Measurements from ENCODE around the gene EEF1B2.

EEF1B2 gene

GRCh38 chr2:206192157-206192556 lies 32.5 kb downstream of the EEF1B2 start:
- Histone ChIP-seq H3K9ac (ENCODE audit: low read depth, low read length, poor library complexity, severe bottlenecking) (no peak overlapping the region), H3K4me3 (ENCODE audit: low read length, poor library complexity, severe bottlenecking) (no peak overlapping the region), H3K9me3 (ENCODE audit: insufficient read depth, low read depth, low read length) (no peaks in the 10 kb centered on the region), H4K20me1 (ENCODE audit: insufficient read depth, low read length, poor library complexity, severe bottlenecking) (no peaks in the 10 kb centered on the region), H3K4me2 (ENCODE audit: low read depth, low read length, poor library complexity, severe bottlenecking) (no peak overlapping the region), H3F3A (ENCODE audit: low read depth) (no peaks in the 10 kb centered on the region), H3K4me1 (ENCODE audit: insufficient read depth, low read length, poor library complexity, severe bottlenecking) (no peaks in the 10 kb centered on the region), H3K9me2 (replicated peaks; ENCODE audit: low read depth, low read length) (no peaks in the 10 kb centered on the region), H3K27me3 (ENCODE audit: insufficient read depth, low read length, poor library complexity, severe bottlenecking) (no peaks in the 10 kb centered on the region), H3K79me2 (ENCODE audit: insufficient read depth, low read length) (no peaks in the 10 kb centered on the region), H2AFZ (ENCODE audit: low read length) (no peak overlapping the region), H3K36me3 (ENCODE audit: insufficient read depth, low read length) (no peaks in the 10 kb centered on the region)
- no peak for TF ChIP-seq CTCF (conservative IDR thresholded peaks at IDR 0.05; ENCODE audit: low read length)
- no peak for TF ChIP-seq EZH2phosphoT487 (IDR thresholded peaks at IDR 0.05; ENCODE audit: borderline replicate concordance)

- Histone ChIP-seq H3K4me2 (ENCODE audit: low read depth, low read length, poor library complexity, severe bottlenecking) (no peak overlapping the region), H3K4me3 (ENCODE audit: low read length, poor library complexity, severe bottlenecking) (no peak overlapping the region), H3K36me3 (ENCODE audit: insufficient read depth, low read length) (no peaks in the 10 kb centered on the region), H3K4me1 (ENCODE audit: insufficient read depth, low read length, poor library complexity, severe bottlenecking) (no peaks in the 10 kb centered on the region), H3K27me3 (ENCODE audit: insufficient read depth, low read length, poor library complexity, severe bottlenecking) (peaks cover 6% of the 10 kb centered on the region), H3K9me2 (replicated peaks; ENCODE audit: low read depth, low read length) (no peaks in the 10 kb centered on the region), H4K20me1 (ENCODE audit: insufficient read depth, low read length, poor library complexity, severe bottlenecking) (no peaks in the 10 kb centered on the region), H3K79me2 (ENCODE audit: insufficient read depth, low read length) (no peaks in the 10 kb centered on the region), H2AFZ (ENCODE audit: low read length) (no peak overlapping the region), H3K9me3 (ENCODE audit: insufficient read depth, low read depth, low read length) (no peaks in the 10 kb centered on the region), H3K9ac (ENCODE audit: low read depth, low read length, poor library complexity, severe bottlenecking) (no peak overlapping the region), H3F3A (ENCODE audit: low read depth) (no peaks in the 10 kb centered on the region)
- TF ChIP-seq CTCF (conservative IDR thresholded peaks at IDR 0.05; ENCODE audit: low read length), result no peak
- no peak for TF ChIP-seq EZH2phosphoT487 (IDR thresholded peaks at IDR 0.05; ENCODE audit: borderline replicate concordance)
Measured at GRCh38 chr2:206193671-206194357, 34.1 kb downstream of the EEF1B2 start.

GRCh38 chr2:206198677-206199076 lies 39.0 kb downstream of the EEF1B2 start:
- no peaks in the 10 kb centered on the region for H3K36me3 ChIP-seq (ENCODE audit: insufficient read depth, low read length)
- no peak for TF ChIP-seq CTCF (conservative IDR thresholded peaks at IDR 0.05; ENCODE audit: low read length)
- TF ChIP-seq EZH2phosphoT487 (IDR thresholded peaks at IDR 0.05; ENCODE audit: borderline replicate concordance), result no peak
- H3K79me2 ChIP-seq (ENCODE audit: insufficient read depth, low read length), result no peaks in the 10 kb centered on the region
- no peak overlapping the region for H3K4me3 ChIP-seq (ENCODE audit: low read length, poor library complexity, severe bottlenecking)
- H3K4me1 ChIP-seq (ENCODE audit: insufficient read depth, low read length, poor library complexity, severe bottlenecking), result no peaks in the 10 kb centered on the region
- no peak overlapping the region for H2AFZ ChIP-seq (ENCODE audit: low read length)
- H3F3A ChIP-seq (ENCODE audit: low read depth), result no peaks in the 10 kb centered on the region
- H3K9me3 ChIP-seq (ENCODE audit: insufficient read depth, low read depth, low read length), result no peaks in the 10 kb centered on the region
- no peak overlapping the region for H3K4me2 ChIP-seq (ENCODE audit: low read depth, low read length, poor library complexity, severe bottlenecking)
- no peak overlapping the region for H3K9ac ChIP-seq (ENCODE audit: low read depth, low read length, poor library complexity, severe bottlenecking)
- H4K20me1 ChIP-seq (ENCODE audit: insufficient read depth, low read length, poor library complexity, severe bottlenecking), result no peaks in the 10 kb centered on the region
- H3K9me2 ChIP-seq (replicated peaks; ENCODE audit: low read depth, low read length), result no peaks in the 10 kb centered on the region
- H3K27me3 ChIP-seq (ENCODE audit: insufficient read depth, low read length, poor library complexity, severe bottlenecking), result peaks cover 6% of the 10 kb centered on the region

All from Loucy (cell line).